HCT116 (cell line): Measurements from ENCODE around the gene CRIM1. TPM values are rescaled to one million over a fixed set of nuclear protein-coding genes. Genes with fewer than 3 reads are reported as not detected.
A peak's percentile ranks its signal among the peaks of the same experiment; 100 is the strongest.

Experiments used
- ATAC-seq: fragments of 200-7000 bp; cut with Tn5 transposase; 2 replicates; pipeline ENCODE4 v1.9.1; 2020; ENCODE audit warnings: mild to moderate bottlenecking, moderate library complexity
- BruUV-seq: library from RNA; stranded (reverse); fragments of 400-500 nt; replicated peaks from 2 replicates; lab custom pipeline; 2021; lab: Mats Ljungman, UMichigan
- CTCF ChIA-PET: fragments of 300-600 bp; sonication (Branson Sonifier 250); formaldehyde crosslinking; loops from one replicate; lab custom pipeline; 2021; ENCODE audit warnings: antibody characterized with exemption; lab: Charles Lee
- POLR2A ChIA-PET: fragments of 300-600, 350-600 bp; sonication (Branson Sonifier 250); formaldehyde crosslinking; loops from one replicate; lab custom pipeline; 2021; ENCODE audit warnings: antibody characterized with exemption; lab: Charles Lee
- RAD21 ChIA-PET, 2 experiments: fragments of 300-600 bp; sonication (Branson Sonifier 250); formaldehyde crosslinking; loops; one replicate each; lab custom pipeline; 2023; ENCODE audit warnings: low total read pairs in 2 of 2; ENCODE audit not compliant: uncharacterized antibody in 2 of 2, unreplicated experiment in 2 of 2, low non-redundant PET in 1 of 2; lab: Charles Lee
- DNase-seq: peaks from one replicate; pipeline ENCODE4 v3.0.0-alpha.2; 2010; ENCODE audit warnings: low read depth, low spot score
- H2AFZ ChIP-seq: fragments of 200-600 bp; shearing (Covaris generic), sonication (generic); 2 replicates; pipeline ENCODE4 v1.6.1; 2017; ENCODE audit warnings: low read depth, mixed run types, mixed read lengths, antibody characterized with exemption, low read length; ENCODE audit not compliant: poor library complexity, severe bottlenecking
- H3K27ac ChIP-seq: 2 replicates; pipeline ENCODE4 v1.5.1; 2012; ENCODE audit warnings: low read depth, low read length
- H3K27me3 ChIP-seq: fragments of 200-600 bp; sonication (generic); 2 replicates; pipeline ENCODE4 v1.6.1; 2016; ENCODE audit warnings: mixed run types, low read length, mixed read lengths; ENCODE audit not compliant: insufficient read depth
- H3K36me3 ChIP-seq, 2 experiments: fragments of 200-500 bp in 1 of 2; fragments of 200-600 bp in 1 of 2; sonication (Bioruptor generic) in 1 of 2; sonication (generic) in 1 of 2; 2 replicates each; pipeline versions ENCODE4 v1.5.1 to v1.6.1; 2014 to 2016; ENCODE audit warnings: low read length in 2 of 2, inconsistent platforms in 1 of 2, mixed read lengths in 1 of 2, mixed run types in 1 of 2; ENCODE audit not compliant: insufficient read depth in 2 of 2, control insufficient read depth in 1 of 2
- H3K4me1 ChIP-seq, 2 experiments: fragments of 200-600 bp in 1 of 2; sonication (generic) in 1 of 2; 2 replicates each; pipeline versions ENCODE4 v1.5.1 to v1.6.1; 2012 to 2017; ENCODE audit warnings: low read length in 2 of 2, inconsistent platforms in 1 of 2, mild to moderate bottlenecking in 1 of 2, mixed read lengths in 1 of 2, mixed run types in 1 of 2, moderate library complexity in 1 of 2; ENCODE audit not compliant: insufficient read depth in 2 of 2, control insufficient read depth in 1 of 2
- H3K4me2 ChIP-seq: fragments of 200-600 bp; sonication (generic); 2 replicates; pipeline ENCODE4 v1.6.1; 2017; ENCODE audit warnings: mixed run types, low read length, mixed read lengths
- H3K4me3 ChIP-seq, 2 experiments: fragments of 200-600 bp in 1 of 2; sonication (generic) in 1 of 2; replicated peaks in 1 of 2; 2 replicates each; pipeline ENCODE4 v1.5.1; 2011 to 2016; ENCODE audit warnings: low read length in 2 of 2, control low read depth in 1 of 2, low read depth in 1 of 2, mild to moderate bottlenecking in 1 of 2, mixed read lengths in 1 of 2, mixed run types in 1 of 2
- H3K79me2 ChIP-seq: fragments of 200-600 bp; sonication (generic); 2 replicates; pipeline ENCODE4 v1.6.1; 2017; ENCODE audit warnings: mild to moderate bottlenecking, mixed run types, low read length, moderate library complexity, mixed read lengths; ENCODE audit not compliant: insufficient read depth
- H3K9ac ChIP-seq: fragments of 200-600 bp; sonication (generic); 2 replicates; pipeline ENCODE4 v1.6.1; 2016; ENCODE audit warnings: low read length, mixed read lengths
- H3K9me2 ChIP-seq: fragments of 200-600 bp; sonication (generic), shearing (Covaris generic); 2 replicates; pipeline ENCODE4 v1.6.1; 2017; ENCODE audit warnings: mixed run types, mild to moderate bottlenecking, moderate library complexity; ENCODE audit not compliant: insufficient read depth
- H3K9me3 ChIP-seq, 2 experiments: fragments of 200-500 bp in 1 of 2; fragments of 200-600 bp in 1 of 2; sonication (Bioruptor generic) in 1 of 2; sonication (generic) in 1 of 2; 2 replicates each; pipeline ENCODE4 v1.6.1; 2014 to 2017; ENCODE audit warnings: low read length in 2 of 2, mixed read lengths in 2 of 2, inconsistent platforms in 1 of 2, low read depth in 1 of 2, mild to moderate bottlenecking in 1 of 2, mixed run types in 1 of 2, moderate library complexity in 1 of 2; ENCODE audit not compliant: control insufficient read depth in 1 of 2, insufficient read depth in 1 of 2
- H4K20me1 ChIP-seq: fragments of 200-600 bp; sonication (generic), shearing (Covaris generic); 2 replicates; pipeline ENCODE4 v1.6.1; 2017; ENCODE audit warnings: mixed run types, mild to moderate bottlenecking, moderate library complexity; ENCODE audit not compliant: insufficient read depth
- CBX3 ChIP-seq: IDR thresholded peaks from 2 replicates; pipeline ENCODE4 v1.6.1; 2012; ENCODE audit warnings: low read depth
- CEBPB ChIP-seq: IDR thresholded peaks from 2 replicates; pipeline ENCODE4 v1.6.1; 2012; ENCODE audit warnings: low read depth
- EGR1 ChIP-seq: IDR thresholded peaks from 2 replicates; pipeline ENCODE4 v1.6.1; 2012; ENCODE audit warnings: low read depth
- EZH2 ChIP-seq: fragments of 200-600 bp; sonication (generic); IDR thresholded peaks from 2 replicates; pipeline ENCODE4 v1.6.1; 2017; ENCODE audit warnings: antibody characterized with exemption, mixed run types
- EZH2phosphoT487 ChIP-seq: fragments of 200-600 bp; IDR thresholded peaks from 2 replicates; pipeline ENCODE4 v1.6.1; 2018; ENCODE audit warnings: antibody characterized with exemption, borderline replicate concordance
- MAX ChIP-seq: IDR thresholded peaks from 2 replicates; pipeline ENCODE4 v1.6.1; 2012
- SIN3A ChIP-seq: IDR thresholded peaks from 2 replicates; pipeline ENCODE4 v1.6.1; 2012; ENCODE audit warnings: low read depth
- SP1 ChIP-seq: IDR thresholded peaks from 2 replicates; pipeline ENCODE4 v1.6.1; 2012; ENCODE audit warnings: low read depth
- intact Hi-C: fragments of 100-400 bp; cut with micrococcal nuclease; formaldehyde crosslinking; loops from 2 replicates; pipeline ENCODE4 v1.10.0; 2022
- total RNA-seq: library from RNA; stranded (reverse); gene quantifications from one replicate; pipeline ENCODE4 v1.2.1, GENCODE V29; 2021; ENCODE audit not compliant: unreplicated experiment

CRIM1 gene
- total RNA-seq, 1 experiment from 2014 or later, result 27.2 TPM

- Histone ChIP-seq H3K27ac (peak overlapping the region; percentile 66), H3K4me1 (peaks cover 32 to 68% of the 10 kb centered on the region in 2 experiments), H3K4me2 (peak overlapping the region; percentile 96), H4K20me1 (no peaks in the 10 kb centered on the region), H3K79me2 (peaks cover 59% of the 10 kb centered on the region), H3K9ac (peak overlapping the region; percentile 84), H3K4me3 (peak overlapping the region; percentile 72 to 83), H3K9me3 (no peaks in the 10 kb centered on the region), H3K9me2 (no peaks in the 10 kb centered on the region), H3K27me3 (no peaks in the 10 kb centered on the region), H2AFZ (no peak overlapping the region), H3K36me3 (peaks cover 0 to 4% of the 10 kb centered on the region in 2 experiments; a peak in 1 of 4 replicates)
- TF ChIP-seq CBX3 (0 out of 2 replicates have a peak, but pooled peaks have one; percentile 42), MAX (peak; percentile 70), EZH2 (no peak), CEBPB (no peak), EZH2phosphoT487 (no peak), SIN3A (peak; percentile 55; the same call in 1 of the 2 replicates), SP1 (no peak), EGR1 (no peak)
- no TSS peak for BruUV-seq
- CTCF ChIA-PET, result interaction anchor here (0.7 to 1.6 kb wide), 5 partner anchors 11 to 212 kb away, joined by 3 to 8 read pairs (median 4); no protein-coding TSS in a partner anchor
- RAD21 ChIA-PET, result interaction anchor here in 1 of 2 experiments (0.8 kb wide), 1 partner anchor 103 kb away, joined by 3 read pairs; no protein-coding TSS in a partner anchor
- DNase-seq (no peak), ATAC-seq (peak; percentile 65)
- intact Hi-C loops, result loop anchor here (10.0 kb wide), 1 partner anchor 208 kb away; no protein-coding TSS in a partner anchor
- POLR2A ChIA-PET, result interaction anchor here (1.0 to 1.5 kb wide), 3 partner anchors 9 to 103 kb away, joined by 3 read pairs; no protein-coding TSS in a partner anchor
These were observed 1.6 kb downstream of the CRIM1 start for GRCh38 chr2:36356990-36357846.
